ENCODE measurements around the gene UBE2E1. TPM values are rescaled to one million over a fixed set of nuclear protein-coding genes. Genes with fewer than 3 reads are reported as not detected.

Gene UBE2E1
- total and polyA plus RNA-seq, 2 of the 4 experiments (the other 2 are of a cell fraction), result 54.1 to 91.6 TPM

DNA sequence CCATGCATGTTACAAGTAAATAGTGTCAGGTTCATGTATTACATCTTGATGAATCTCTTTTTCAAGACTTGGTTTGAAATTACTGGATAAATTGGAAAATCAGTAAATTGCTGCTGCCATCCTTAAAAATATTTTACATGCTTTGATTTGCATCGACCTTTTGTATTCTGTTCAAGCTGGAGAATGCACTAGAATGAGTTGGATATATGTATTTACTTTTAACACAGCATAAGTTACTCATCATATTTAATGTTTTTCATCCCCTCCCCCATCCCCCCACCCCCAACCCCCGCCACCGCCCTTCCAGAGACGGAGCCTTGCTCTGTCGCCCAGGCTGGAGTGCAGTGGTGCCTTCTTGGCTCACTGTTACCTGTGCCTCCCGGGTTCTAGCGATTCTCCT, 16.8 kb downstream of the UBE2E1 start:
- no peak overlapping the region for H3K27ac ChIP-seq (ENCODE audit: insufficient read depth, low read length)
- H2BK15ac ChIP-seq (ENCODE audit: low read depth, low read length), result no peak overlapping the region
- ATAC-seq (ENCODE audit: low read depth) (no peak), DNase-seq (no peak)
- H3K9me1 ChIP-seq (ENCODE audit: insufficient read depth, low read length), result peaks cover 15% of the 10 kb centered on the region
- peaks cover 51% of the 10 kb centered on the region for H4K20me1 ChIP-seq (ENCODE audit: insufficient read depth, low read length)
- H4K8ac ChIP-seq (ENCODE audit: low read depth in 2 of 2, low read length in 2 of 2), result no peak overlapping the region
- H2AK9ac ChIP-seq (replicated peaks; ENCODE audit: low read depth, low read length, poor library complexity), result no peak overlapping the region
- H2AK5ac ChIP-seq (ENCODE audit: low read depth, low read length), result no peak overlapping the region
- H2BK5ac ChIP-seq (ENCODE audit: low read depth, low read length, poor library complexity, severe bottlenecking), result no peak overlapping the region
- H3K56ac ChIP-seq (ENCODE audit: extremely low read depth, insufficient read depth, low read length), result no peak overlapping the region
- no TSS peak for BruUV-seq (replicated peaks)
- H3K4me1 ChIP-seq (ENCODE audit: control insufficient read depth, insufficient read depth, low read length), result peaks cover 2% of the 10 kb centered on the region; the same call in 1 of the 2 replicates
- ChIA-PET POLR2A (ENCODE audit: unreplicated experiment) (no interaction called here), CTCF (no interaction called here)
- no peak overlapping the region for H2BK120ac ChIP-seq (ENCODE audit: low read depth, low read length)
- TF ChIP-seq MAFK (IDR thresholded peaks at IDR 0.05; ENCODE audit: low read depth, low read length), result no peak
- TF ChIP-seq SMC3 (IDR thresholded peaks at IDR 0.05; ENCODE audit: low read depth, low read length), result no peak
- no peak overlapping the region for H3K4me3 ChIP-seq (ENCODE audit: insufficient read depth, low read depth, low read length)
- H3K18ac ChIP-seq (ENCODE audit: low read depth, low read length), result no peak overlapping the region
- dilution Hi-C loops (cut with HindIII; ENCODE audit: low sequenced_read_pairs, unreplicated experiment) (no loop called here), intact Hi-C loops (cut with micrococcal nuclease) (no loop called here), in situ Hi-C loops (cut with MboI; ENCODE audit: low sequenced_read_pairs) (no loop called here)
- no CpG with 5 or more reads among the region's 7 CpGs for WGBS, 2 experiments (ENCODE audit: extremely low coverage in 2 of 2, insufficient read length in 1 of 2)
- peaks cover 46 to 62% of the 10 kb centered on the region in 2 experiments for H3K79me1 ChIP-seq (ENCODE audit: low read depth in 1 of 2, low read length in 2 of 2)
- no peak overlapping the region for H2BK20ac ChIP-seq (ENCODE audit: low read depth, low read length)
- no peak overlapping the region for H3K9ac ChIP-seq (ENCODE audit: low read depth, low read length)
- H4K5ac ChIP-seq (ENCODE audit: low read depth, low read length), result no peak overlapping the region
- no peak overlapping the region for H3K14ac ChIP-seq (replicated peaks; ENCODE audit: low read depth, low read length)
- no peak overlapping the region for H4K91ac ChIP-seq (ENCODE audit: insufficient read depth, low read depth, low read length)
- H3K23ac ChIP-seq (ENCODE audit: low read depth, low read length), result no peak overlapping the region
- H3K4ac ChIP-seq (ENCODE audit: low read depth, low read length), result no peak overlapping the region
- H3K9me3 ChIP-seq (ENCODE audit: control insufficient read depth, insufficient read depth, low read length), result no peaks in the 10 kb centered on the region
- no peak overlapping the region for H3K4me2 ChIP-seq (ENCODE audit: low read depth, low read length)
- H3K36me3 ChIP-seq (ENCODE audit: control insufficient read depth, insufficient read depth, low read length), result peaks cover 3% of the 10 kb centered on the region
- no peaks in the 10 kb centered on the region for H3K27me3 ChIP-seq (ENCODE audit: control insufficient read depth, insufficient read depth, low read length)
- H2AFZ ChIP-seq (replicated peaks; ENCODE audit: low read length, poor library complexity), result no peak overlapping the region
